Nephron progenitor cell (in vitro differentiated cells): ENCODE results near the gene AGAP1.

Experiments
- DNase-seq: peaks from one replicate; pipeline ENCODE4 v3.0.0; 2021
- H3K27ac Mint-ChIP-seq: 2 replicates; pipeline ENCODE4 v1.8.0; 2021; ENCODE audit warnings: mild to moderate bottlenecking, moderate library complexity, mixed read lengths
- H3K27me3 Mint-ChIP-seq: 2 replicates; pipeline ENCODE4 v1.8.0; 2021; ENCODE audit warnings: mild to moderate bottlenecking, low read depth, mixed read lengths; ENCODE audit not compliant: poor library complexity
- H3K36me3 Mint-ChIP-seq: 2 replicates; pipeline ENCODE4 v1.8.0; 2021; ENCODE audit warnings: low read depth, mixed read lengths
- H3K4me1 Mint-ChIP-seq: 2 replicates; pipeline ENCODE4 v1.8.0; 2021; ENCODE audit warnings: mixed read lengths
- H3K4me3 Mint-ChIP-seq: 2 replicates; pipeline ENCODE4 v1.8.0; 2021; ENCODE audit warnings: mild to moderate bottlenecking, moderate library complexity, mixed read lengths
- H3K9me3 Mint-ChIP-seq: 2 replicates; pipeline ENCODE4 v1.8.0; 2021; ENCODE audit warnings: mild to moderate bottlenecking, moderate library complexity, mixed read lengths
- TF ChIP-seq, protein P1 (sequence below): fragments of 200-600 bp; sonication (generic); IDR thresholded peaks from 2 replicates; pipeline ENCODE4 v1.5.0; 2021; ENCODE audit warnings: antibody characterized with exemption

Gene AGAP1

DNA sequence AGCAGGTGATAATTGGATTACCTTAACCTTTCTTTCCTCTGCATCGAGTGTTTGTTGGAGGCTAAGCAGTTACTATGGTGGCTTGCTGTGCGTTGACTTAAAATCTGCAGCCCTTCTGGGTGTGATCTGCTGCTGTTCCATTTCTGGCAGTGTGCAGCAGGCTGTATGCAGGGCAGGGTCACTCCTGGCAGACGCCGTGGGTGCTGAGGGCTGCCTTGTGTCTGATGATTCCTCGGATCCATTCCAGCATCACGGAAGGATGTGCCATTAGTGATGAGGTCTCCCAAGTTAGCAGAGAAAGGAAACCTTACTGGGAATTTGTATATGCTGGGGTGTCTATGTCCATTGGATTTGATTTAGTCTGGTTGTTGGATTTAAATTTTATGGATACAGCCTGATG lies 310.8 kb downstream of the AGAP1 start:
- DNase-seq = no peak
- H3K9me3 Mint-ChIP-seq = no peaks in the 10 kb centered on the region
- H3K4me3 Mint-ChIP-seq = no peak overlapping the region
- peaks cover 23% of the 10 kb centered on the region for H3K36me3 Mint-ChIP-seq
- H3K27ac Mint-ChIP-seq = no peak overlapping the region
- H3K27me3 Mint-ChIP-seq = peaks cover 3% of the 10 kb centered on the region
- H3K4me1 Mint-ChIP-seq = peaks cover 7% of the 10 kb centered on the region
- TF ChIP-seq, protein P1, sequence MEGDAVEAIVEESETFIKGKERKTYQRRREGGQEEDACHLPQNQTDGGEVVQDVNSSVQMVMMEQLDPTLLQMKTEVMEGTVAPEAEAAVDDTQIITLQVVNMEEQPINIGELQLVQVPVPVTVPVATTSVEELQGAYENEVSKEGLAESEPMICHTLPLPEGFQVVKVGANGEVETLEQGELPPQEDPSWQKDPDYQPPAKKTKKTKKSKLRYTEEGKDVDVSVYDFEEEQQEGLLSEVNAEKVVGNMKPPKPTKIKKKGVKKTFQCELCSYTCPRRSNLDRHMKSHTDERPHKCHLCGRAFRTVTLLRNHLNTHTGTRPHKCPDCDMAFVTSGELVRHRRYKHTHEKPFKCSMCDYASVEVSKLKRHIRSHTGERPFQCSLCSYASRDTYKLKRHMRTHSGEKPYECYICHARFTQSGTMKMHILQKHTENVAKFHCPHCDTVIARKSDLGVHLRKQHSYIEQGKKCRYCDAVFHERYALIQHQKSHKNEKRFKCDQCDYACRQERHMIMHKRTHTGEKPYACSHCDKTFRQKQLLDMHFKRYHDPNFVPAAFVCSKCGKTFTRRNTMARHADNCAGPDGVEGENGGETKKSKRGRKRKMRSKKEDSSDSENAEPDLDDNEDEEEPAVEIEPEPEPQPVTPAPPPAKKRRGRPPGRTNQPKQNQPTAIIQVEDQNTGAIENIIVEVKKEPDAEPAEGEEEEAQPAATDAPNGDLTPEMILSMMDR = no peak

DNA sequence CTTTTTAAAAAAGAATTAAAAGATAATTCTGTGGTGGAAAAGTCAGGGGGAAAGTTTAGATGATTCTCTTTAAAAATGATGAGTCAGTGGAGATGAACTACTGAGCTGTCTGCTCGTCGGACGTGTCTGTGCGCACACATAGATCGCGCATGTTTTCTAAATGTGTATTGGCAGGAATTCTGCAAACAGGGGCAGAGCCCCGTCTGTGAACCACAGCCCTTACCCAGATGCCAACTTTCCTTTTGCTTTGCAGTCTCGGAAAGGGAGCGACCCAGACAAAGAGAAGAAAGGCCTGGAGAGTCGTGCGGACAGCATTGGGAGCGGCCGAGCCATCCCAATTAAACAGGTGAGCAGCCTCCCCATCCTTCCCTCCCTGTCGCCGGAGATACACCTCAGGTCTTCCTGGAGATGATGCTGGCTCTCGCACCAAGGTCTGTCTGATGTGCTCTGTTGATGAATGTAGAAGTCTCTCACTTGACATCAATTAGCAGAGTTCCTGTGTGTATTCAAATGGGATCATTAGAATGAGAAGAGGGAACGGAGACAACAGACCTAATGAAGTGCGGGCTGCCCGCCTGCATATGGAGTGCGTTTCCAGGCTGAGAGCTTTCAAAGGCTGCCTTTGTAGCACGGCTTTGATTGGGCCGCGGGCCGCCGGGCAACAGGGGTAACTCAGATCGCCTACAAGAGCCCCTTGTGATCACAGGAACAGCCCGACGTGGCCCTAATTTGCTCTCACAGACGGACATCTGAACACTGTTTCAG lies 313.3 kb downstream of the AGAP1 start:
- Mint-ChIP-seq H3K36me3 (peaks cover 46% of the 10 kb centered on the region), H3K9me3 (no peaks in the 10 kb centered on the region), H3K27ac (no peak overlapping the region), H3K4me3 (no peak overlapping the region), H3K4me1 (peaks cover 7% of the 10 kb centered on the region), H3K27me3 (peaks cover 3% of the 10 kb centered on the region)
- no peak for DNase-seq
- TF ChIP-seq, protein P1 = no peak

DNA sequence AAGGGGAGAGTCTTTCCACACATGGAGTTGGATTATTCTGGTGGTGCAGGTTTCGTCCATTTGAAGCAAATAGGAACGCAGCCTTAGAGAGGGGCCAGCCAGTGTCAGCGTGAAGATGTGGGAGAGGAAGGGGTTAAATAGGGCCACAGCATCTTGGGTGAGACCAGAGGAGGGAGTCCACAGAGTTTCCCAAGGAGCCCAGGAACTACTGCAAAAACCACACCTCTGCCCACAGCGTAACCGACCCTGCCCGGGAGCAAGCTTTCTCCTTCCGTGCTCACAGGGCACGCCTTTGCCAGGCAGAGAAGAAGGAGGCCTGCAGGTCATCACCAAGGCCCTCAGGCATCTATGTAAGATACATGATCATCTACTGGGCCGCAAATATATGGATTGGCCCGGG lies 314.5 kb downstream of the AGAP1 start:
- H3K4me3 Mint-ChIP-seq = no peak overlapping the region
- no peak for DNase-seq
- peaks cover 7% of the 10 kb centered on the region for H3K27me3 Mint-ChIP-seq
- TF ChIP-seq, protein P1 = no peak
- H3K4me1 Mint-ChIP-seq = peaks cover 7% of the 10 kb centered on the region
- H3K9me3 Mint-ChIP-seq = no peaks in the 10 kb centered on the region
- H3K27ac Mint-ChIP-seq = no peak overlapping the region
- peaks cover 52% of the 10 kb centered on the region for H3K36me3 Mint-ChIP-seq

- peaks cover 7% of the 10 kb centered on the region for H3K4me1 Mint-ChIP-seq
- no peak for DNase-seq
- H3K36me3 Mint-ChIP-seq = peaks cover 60% of the 10 kb centered on the region
- TF ChIP-seq, protein P1 = no peak
- H3K27me3 Mint-ChIP-seq = peaks cover 4% of the 10 kb centered on the region
- no peaks in the 10 kb centered on the region for H3K9me3 Mint-ChIP-seq
- H3K4me3 Mint-ChIP-seq = no peak overlapping the region
- H3K27ac Mint-ChIP-seq = no peak overlapping the region
These were observed 316.4 kb downstream of the AGAP1 start for GRCh38 chr2:235810252-235810651.

DNA sequence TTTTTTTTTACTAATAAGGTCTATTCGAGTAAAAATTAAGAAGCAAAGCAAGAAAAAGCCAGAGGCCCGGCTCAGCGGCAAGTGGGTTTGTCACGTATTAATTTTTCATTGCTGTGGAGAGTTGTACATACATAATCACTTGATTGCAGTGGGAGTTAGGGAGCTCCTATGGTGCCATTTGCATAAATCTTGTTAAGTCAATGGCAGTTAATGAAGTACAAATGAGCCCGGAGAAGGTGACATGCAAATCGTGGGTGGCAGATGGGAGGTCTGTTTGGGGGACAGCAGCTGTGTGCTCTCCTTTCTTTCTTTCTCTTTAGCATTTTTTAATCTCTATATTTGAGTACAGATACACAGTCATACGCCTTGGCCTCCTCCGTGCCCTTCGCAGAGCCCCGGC lies 317.0 kb downstream of the AGAP1 start:
- DNase-seq = no peak
- no peak overlapping the region for H3K4me3 Mint-ChIP-seq
- H3K9me3 Mint-ChIP-seq = no peaks in the 10 kb centered on the region
- peaks cover 7% of the 10 kb centered on the region for H3K4me1 Mint-ChIP-seq
- peaks cover 4% of the 10 kb centered on the region for H3K27me3 Mint-ChIP-seq
- H3K27ac Mint-ChIP-seq = no peak overlapping the region
- peaks cover 64% of the 10 kb centered on the region for H3K36me3 Mint-ChIP-seq
- TF ChIP-seq, protein P1 = no peak
